ENCODE results near the gene RSPH3.
"Not testable (repeated sequence)": the region's sequence is repeated elsewhere in the genome, so short reads cannot be mapped to it uniquely, and the experiment has no call there.

RSPH3 gene

DNA sequence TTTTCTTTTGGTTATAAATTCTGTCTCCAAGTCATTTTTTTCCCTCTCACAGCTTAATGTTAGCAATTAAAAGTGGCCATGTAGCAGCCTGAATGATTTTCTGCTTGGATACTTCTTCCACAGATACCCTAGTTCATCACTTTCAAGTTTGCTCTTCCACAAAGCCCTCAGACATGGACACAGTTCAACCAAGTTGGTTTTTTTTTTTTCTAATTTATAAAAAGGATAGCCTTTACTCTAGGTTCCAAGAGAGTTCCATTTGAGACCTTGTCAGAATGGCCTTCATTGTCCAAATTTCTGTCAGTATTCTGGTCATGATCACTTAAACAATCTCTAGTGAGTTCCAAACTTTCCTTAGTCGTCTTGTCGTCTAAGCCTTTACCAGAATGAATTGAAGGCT is 40.0 kb downstream of the RSPH3 start:
- H3K4me3 ChIP-seq (ENCODE audit: low read depth, low read length), result no peak overlapping the region
- TF ChIP-seq, protein P1, sequence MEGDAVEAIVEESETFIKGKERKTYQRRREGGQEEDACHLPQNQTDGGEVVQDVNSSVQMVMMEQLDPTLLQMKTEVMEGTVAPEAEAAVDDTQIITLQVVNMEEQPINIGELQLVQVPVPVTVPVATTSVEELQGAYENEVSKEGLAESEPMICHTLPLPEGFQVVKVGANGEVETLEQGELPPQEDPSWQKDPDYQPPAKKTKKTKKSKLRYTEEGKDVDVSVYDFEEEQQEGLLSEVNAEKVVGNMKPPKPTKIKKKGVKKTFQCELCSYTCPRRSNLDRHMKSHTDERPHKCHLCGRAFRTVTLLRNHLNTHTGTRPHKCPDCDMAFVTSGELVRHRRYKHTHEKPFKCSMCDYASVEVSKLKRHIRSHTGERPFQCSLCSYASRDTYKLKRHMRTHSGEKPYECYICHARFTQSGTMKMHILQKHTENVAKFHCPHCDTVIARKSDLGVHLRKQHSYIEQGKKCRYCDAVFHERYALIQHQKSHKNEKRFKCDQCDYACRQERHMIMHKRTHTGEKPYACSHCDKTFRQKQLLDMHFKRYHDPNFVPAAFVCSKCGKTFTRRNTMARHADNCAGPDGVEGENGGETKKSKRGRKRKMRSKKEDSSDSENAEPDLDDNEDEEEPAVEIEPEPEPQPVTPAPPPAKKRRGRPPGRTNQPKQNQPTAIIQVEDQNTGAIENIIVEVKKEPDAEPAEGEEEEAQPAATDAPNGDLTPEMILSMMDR (IDR thresholded peaks at IDR 0.05; ENCODE audit: low read depth, low read length), result no peak
- in situ Hi-C loops (cut with HindIII; ENCODE audit: low sequenced_read_pairs), result no loop called here
- no peak for DNase-seq (ENCODE audit: low read depth, low spot score)

DNA sequence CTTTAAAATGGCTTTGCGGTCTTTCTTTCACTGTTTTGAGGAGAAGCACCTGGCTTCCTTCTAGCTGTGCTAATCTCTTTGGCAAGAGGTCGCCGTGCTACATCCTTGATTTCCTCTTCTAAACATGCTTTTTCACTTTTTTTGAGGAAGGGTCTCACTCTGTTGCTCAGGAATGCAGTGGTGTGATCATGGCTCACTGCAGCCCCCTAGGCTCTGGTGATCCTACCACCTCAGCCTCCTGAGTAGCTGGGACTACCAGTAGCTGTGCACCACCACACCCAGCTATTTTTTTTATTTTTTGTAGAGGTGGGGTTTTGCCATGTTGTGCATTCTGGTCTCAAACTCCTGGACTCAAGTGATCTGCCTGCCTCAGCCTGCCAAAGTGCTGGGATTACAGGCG is 40.5 kb downstream of the RSPH3 start:
- in situ Hi-C loops (cut with HindIII; ENCODE audit: low sequenced_read_pairs), result no loop called here
- TF ChIP-seq, protein P1 (IDR thresholded peaks at IDR 0.05; ENCODE audit: low read depth, low read length), result no peak
- DNase-seq (ENCODE audit: low read depth, low spot score), result no peak
- no peak overlapping the region for H3K4me3 ChIP-seq (ENCODE audit: low read depth, low read length)

DNA sequence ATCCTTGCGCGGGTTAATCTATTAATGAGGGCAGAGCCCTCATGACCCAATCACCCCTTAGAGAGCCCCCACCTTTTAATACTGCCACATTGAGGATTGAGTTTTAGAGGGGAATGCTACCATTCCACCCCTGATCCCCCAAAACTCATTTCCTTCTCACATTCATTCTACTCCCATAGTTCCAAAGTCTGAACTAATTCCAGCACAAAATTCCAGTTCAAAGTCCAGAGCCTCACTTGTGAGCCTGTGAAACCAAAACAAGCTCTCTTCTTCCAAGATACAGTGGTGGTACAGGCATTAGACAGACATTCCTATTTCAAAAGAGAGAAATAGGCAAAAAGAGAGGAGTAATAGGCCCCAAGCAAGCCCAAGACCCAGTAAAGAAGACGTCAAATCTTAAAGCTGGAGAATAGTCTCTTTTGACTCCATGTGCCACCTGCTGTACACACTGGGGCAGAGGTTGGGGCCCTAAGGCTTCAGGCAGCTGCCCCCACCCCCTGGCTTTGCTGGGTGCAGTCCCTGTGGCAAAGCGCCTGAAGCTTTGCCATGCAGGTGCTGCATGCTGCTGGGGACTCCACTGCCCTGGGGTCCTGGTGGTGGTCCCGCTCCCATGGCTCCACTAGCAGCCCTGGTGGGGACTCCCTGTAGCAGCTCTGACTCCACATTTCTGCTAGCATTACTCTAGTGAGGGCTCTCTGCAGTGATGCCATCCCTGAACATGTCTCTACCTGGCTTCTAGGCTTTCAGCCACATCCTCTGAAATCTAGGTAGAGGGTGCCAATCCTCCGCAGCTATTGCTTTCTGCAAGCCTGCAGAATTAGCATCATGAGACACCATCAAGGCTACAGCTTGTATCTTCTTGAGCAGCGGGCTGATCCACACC is 41.3 kb downstream of the RSPH3 start:
- in situ Hi-C loops (cut with HindIII; ENCODE audit: low sequenced_read_pairs), result no loop called here
- TF ChIP-seq, protein P1 (IDR thresholded peaks at IDR 0.05; ENCODE audit: low read depth, low read length), result no peak
- no peak for DNase-seq (ENCODE audit: low read depth, low spot score)
- no peak overlapping the region for H3K4me3 ChIP-seq (ENCODE audit: low read depth, low read length)

DNA sequence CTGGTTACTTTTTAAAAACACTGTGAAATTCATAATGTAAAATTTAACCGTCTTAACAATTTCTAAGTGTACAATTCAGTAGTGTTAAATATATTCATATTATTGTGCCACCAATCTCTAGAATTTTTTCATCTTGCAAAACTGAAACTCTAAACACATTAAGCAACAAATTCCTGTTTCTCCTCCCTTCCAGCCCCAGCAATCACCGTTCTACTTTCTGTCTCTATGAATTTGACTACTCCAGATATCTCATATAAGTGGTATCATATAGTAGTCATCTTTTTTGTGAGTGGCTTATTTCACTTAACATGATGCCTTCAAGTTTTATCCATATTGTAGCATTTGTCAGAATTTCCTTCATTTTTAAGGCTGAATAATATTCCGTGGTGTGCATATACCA is 44.7 kb downstream of the RSPH3 start:
- no peak overlapping the region for H3K4me3 ChIP-seq (ENCODE audit: low read depth, low read length)
- TF ChIP-seq, protein P1 (IDR thresholded peaks at IDR 0.05; ENCODE audit: low read depth, low read length), result no peak
- no peak for DNase-seq (ENCODE audit: low read depth, low spot score)
- in situ Hi-C loops (cut with HindIII; ENCODE audit: low sequenced_read_pairs), result no loop called here

DNA sequence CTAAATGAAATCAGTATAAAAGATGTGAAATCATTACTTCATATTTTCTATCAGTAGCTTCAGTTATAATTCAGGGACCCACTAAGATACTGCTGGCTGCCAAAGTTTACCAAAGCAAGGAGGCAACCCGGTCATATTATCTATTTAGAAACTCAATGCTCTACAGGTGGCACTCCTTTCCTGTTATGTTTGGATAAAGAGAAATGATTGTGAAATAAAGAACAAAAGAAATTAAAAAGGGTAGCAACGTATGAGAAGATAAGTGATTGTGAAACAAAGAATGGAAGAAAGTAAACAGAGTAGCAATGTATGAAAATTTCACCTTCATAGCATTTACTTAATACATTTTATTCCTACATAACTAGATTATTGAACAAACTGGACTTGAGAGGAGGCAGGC is 45.2 kb downstream of the RSPH3 start:
- in situ Hi-C loops (cut with HindIII; ENCODE audit: low sequenced_read_pairs), result no loop called here
- TF ChIP-seq, protein P1 (IDR thresholded peaks at IDR 0.05; ENCODE audit: low read depth, low read length), result no peak
- no peak overlapping the region for H3K4me3 ChIP-seq (ENCODE audit: low read depth, low read length)
- DNase-seq (ENCODE audit: low read depth, low spot score), result no peak

DNA sequence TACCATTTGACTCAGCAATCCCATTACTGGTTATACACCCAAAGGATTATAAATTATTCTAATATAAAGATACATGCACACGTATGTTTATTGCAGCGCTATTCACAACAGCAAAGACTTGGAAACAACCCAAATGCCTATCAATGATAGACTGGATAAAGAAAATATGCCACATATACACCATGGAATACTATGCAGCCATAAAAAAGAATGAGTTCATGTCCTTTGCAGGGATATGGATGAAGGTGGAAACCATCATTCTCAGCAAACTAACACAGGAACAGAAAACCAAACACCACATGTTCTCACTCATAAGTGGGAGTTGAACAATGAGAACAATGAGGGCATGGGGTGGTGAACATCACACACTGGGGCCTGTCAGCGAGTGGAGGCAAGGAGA is 48.0 kb downstream of the RSPH3 start:
- in situ Hi-C loops (cut with HindIII; ENCODE audit: low sequenced_read_pairs); DNase-seq (ENCODE audit: low read depth, low spot score): not testable (repeated sequence)

DNA sequence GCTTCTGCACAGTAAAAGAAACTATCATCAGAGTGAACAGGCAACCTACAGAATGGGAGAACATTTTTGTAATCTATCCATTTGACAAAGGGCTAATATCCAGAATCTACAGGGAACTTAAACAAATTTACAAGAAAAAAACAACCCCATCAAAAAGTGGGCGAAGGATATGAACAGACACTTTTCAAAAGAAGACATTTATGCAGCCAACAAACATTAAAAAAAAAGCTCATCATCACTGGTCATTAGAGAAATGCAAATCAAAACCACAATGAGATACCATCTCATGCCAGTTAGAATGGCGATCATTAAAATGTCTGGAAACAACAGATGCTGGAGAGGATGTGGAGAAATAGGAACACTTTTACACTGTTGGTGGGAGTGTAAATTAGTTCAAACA is 48.4 kb downstream of the RSPH3 start:
- DNase-seq (ENCODE audit: low read depth, low spot score); H3K4me3 ChIP-seq (ENCODE audit: low read depth, low read length); in situ Hi-C loops (cut with HindIII; ENCODE audit: low sequenced_read_pairs): not testable (repeated sequence)

More for the DNA sequence above, 48.0 kb downstream of the RSPH3 start:
- H3K4me3 ChIP-seq (ENCODE audit: low read depth, low read length), result not testable (repeated sequence)

All from astrocyte of the spinal cord (primary cell).